ENCODE results near the gene SHB. TPM values are rescaled to one million over a fixed set of nuclear protein-coding genes. Genes with fewer than 3 reads are reported as not detected.
"Not testable (repeated sequence)": the region's sequence is repeated elsewhere in the genome, so short reads cannot be mapped to it uniquely, and the experiment has no call there.

The SHB gene
- total and polyA plus RNA-seq, 2 donors (not counting 3 experiments of a cell fraction or from before 2014, with no cell fraction given): 13.4 to 24.9 TPM

DNA sequence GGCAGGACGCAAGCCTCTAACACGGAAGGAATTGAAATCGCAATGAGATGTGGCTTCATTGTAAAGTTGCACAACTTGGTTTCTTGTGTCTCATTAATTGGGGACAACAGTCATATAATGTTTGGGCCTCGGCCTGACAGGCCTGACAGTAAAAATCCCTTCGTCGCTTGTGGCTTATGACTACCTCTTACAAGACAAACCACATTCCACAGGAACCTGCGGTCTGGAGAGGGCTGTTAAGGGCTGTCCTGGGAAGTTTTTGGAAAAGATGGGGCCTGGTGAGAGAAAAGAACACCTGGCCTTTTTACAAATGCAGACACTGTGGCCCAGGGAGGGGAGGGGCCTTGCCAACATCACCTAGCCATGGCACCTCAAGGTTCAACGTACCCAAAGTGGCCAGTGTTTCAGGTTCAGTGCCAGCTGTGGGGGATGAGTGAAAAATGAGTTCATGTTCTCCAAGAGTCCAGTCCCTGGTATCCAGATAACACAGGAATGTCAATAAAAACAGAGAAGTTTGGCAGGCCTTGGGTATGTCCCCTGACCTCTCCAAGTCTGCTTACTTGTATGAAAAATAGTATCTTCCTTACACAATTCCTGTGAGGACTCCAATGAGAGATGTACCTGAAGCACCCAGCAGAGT, 22.2 kb downstream of the SHB start:
- Histone ChIP-seq H2AFZ (ENCODE audit: low read depth, low read length) (no peak overlapping the region), H3K9me1 (replicated peaks; ENCODE audit: control insufficient read depth, extremely low read depth, insufficient read depth, low read length) (no peaks in the 10 kb centered on the region), H3K36me3 (ENCODE audit: control insufficient read depth in 2 of 2, extremely low read depth in 1 of 2, insufficient read depth in 2 of 2, low read length in 2 of 2) (no peaks in the 10 kb centered on the region), H3K4me3 (replicated peaks in 1 of 3; ENCODE audit: insufficient read depth in 1 of 3, low read depth in 1 of 3, low read length in 3 of 3) (peak overlapping the region in 1 of 3 experiments; percentile 38), H3K4me2 (ENCODE audit: insufficient read depth, low read length) (peak overlapping the region; percentile 83), H3K27me3 (ENCODE audit: control insufficient read depth in 2 of 2, insufficient read depth in 2 of 2, low read length in 2 of 2) (no peaks in the 10 kb centered on the region), H3K27ac (ENCODE audit: insufficient read depth, low read depth, low read length) (peak overlapping the region; percentile 96), H3K9ac (replicated peaks; ENCODE audit: extremely low read depth, insufficient read depth, low read length) (peak overlapping the region; percentile 92), H4K20me1 (replicated peaks; ENCODE audit: control insufficient read depth, extremely low read depth, insufficient read depth, low read length) (no peaks in the 10 kb centered on the region), H3K9me3 (replicated peaks; ENCODE audit: control insufficient read depth, insufficient read depth, low read length) (no peaks in the 10 kb centered on the region), H3K79me2 (ENCODE audit: control insufficient read depth, insufficient read depth, low read length) (peaks cover 48% of the 10 kb centered on the region), H3K4me1 (ENCODE audit: control insufficient read depth, extremely low read depth, insufficient read depth, low read length) (peaks cover 34% of the 10 kb centered on the region)
- CTCF ChIA-PET: interaction anchor here (0.9 to 3.3 kb wide), 8 partner anchors 10 to 133 kb away, joined by 3 to 12 read pairs (median 6); no protein-coding TSS in a partner anchor
- intact Hi-C loops (cut with micrococcal nuclease) (loop anchor here (1.0 kb wide), 5 partner anchors 7 to 38 kb away; partner anchors contain the start of gene SHB), dilution Hi-C loops (cut with MboI; ENCODE audit: extremely low pct_ligation_motif_present, low sequenced_read_pairs) (no loop called here)
- FAIRE-seq (no peak), DNase-seq (ENCODE audit: low read depth, low spot score) (peak; percentile 58)
- BruUV-seq (replicated peaks): no TSS peak
- POLR2A ChIA-PET: interaction anchor here (1.5 to 1.7 kb wide), 3 partner anchors 13 to 20 kb away, joined by 4 to 8 read pairs (median 5); no protein-coding TSS in a partner anchor
- TF ChIP-seq MYC (IDR thresholded peaks at IDR 0.05; ENCODE audit: low read depth, low read length) (no peak), CTCF (IDR thresholded peaks at IDR 0.05; ENCODE audit: extremely low read depth in 1 of 2, insufficient read depth in 1 of 2, low read depth in 1 of 2, low read length in 2 of 2) (no peak), GATA2 (IDR thresholded peaks at IDR 0.05; ENCODE audit: insufficient read depth, insufficient read length, low read depth, low read length) (peak; percentile 44), POLR2AphosphoS5 (IDR thresholded peaks at IDR 0.05; ENCODE audit: insufficient read depth, low read depth, low read length) (peak; percentile 33), POLR2A (IDR thresholded peaks at IDR 0.05; ENCODE audit: low read depth, low read length) (no peak)

GRCh38 chr9:38045939-38046338, 23.1 kb downstream of the SHB start:
- CTCF ChIA-PET; intact Hi-C loops (cut with micrococcal nuclease); H2AFZ ChIP-seq (ENCODE audit: low read depth, low read length); H3K4me3 ChIP-seq (replicated peaks in 1 of 3; ENCODE audit: insufficient read depth in 1 of 3, low read depth in 1 of 3, low read length in 3 of 3); H3K4me2 ChIP-seq (ENCODE audit: insufficient read depth, low read length); H3K27me3 ChIP-seq (ENCODE audit: control insufficient read depth in 2 of 2, insufficient read depth in 2 of 2, low read length in 2 of 2); BruUV-seq (replicated peaks); H3K9me1 ChIP-seq (replicated peaks; ENCODE audit: control insufficient read depth, extremely low read depth, insufficient read depth, low read length); FAIRE-seq; H3K9ac ChIP-seq (replicated peaks; ENCODE audit: extremely low read depth, insufficient read depth, low read length); POLR2A ChIA-PET; H4K20me1 ChIP-seq (replicated peaks; ENCODE audit: control insufficient read depth, extremely low read depth, insufficient read depth, low read length); H3K36me3 ChIP-seq (ENCODE audit: control insufficient read depth in 2 of 2, extremely low read depth in 1 of 2, insufficient read depth in 2 of 2, low read length in 2 of 2); H3K9me3 ChIP-seq (replicated peaks; ENCODE audit: control insufficient read depth, insufficient read depth, low read length); dilution Hi-C loops (cut with MboI; ENCODE audit: extremely low pct_ligation_motif_present, low sequenced_read_pairs); DNase-seq (ENCODE audit: low read depth, low spot score): not testable (repeated sequence)
- peaks cover 51% of the 10 kb centered on the region for H3K79me2 ChIP-seq (ENCODE audit: control insufficient read depth, insufficient read depth, low read length)
- peaks cover 36% of the 10 kb centered on the region for H3K4me1 ChIP-seq (ENCODE audit: control insufficient read depth, extremely low read depth, insufficient read depth, low read length)
- peak overlapping the region; percentile 96 for H3K27ac ChIP-seq (ENCODE audit: insufficient read depth, low read depth, low read length)

Measured in endothelial cell of umbilical vein (primary cell).